HuH-7.5 (cell line): Measurements from ENCODE around the gene C7orf57.
"Not testable (repeated sequence)": the region's sequence is repeated elsewhere in the genome, so short reads cannot be mapped to it uniquely, and the experiment has no call there.

Source experiments
- DNase-seq: peaks from one replicate; pipeline ENCODE4 v3.0.0; 2011; ENCODE audit warnings: low spot score

The C7orf57 gene

GRCh38 chr7:48035301-48035966, at the start of gene C7orf57:
Gene C7orf57 (plus strand): TSS chr7:48035543. CDS start chr7:48036309, 766 bp downstream.
- peak; percentile 89 for DNase-seq

- peak; percentile 27 for DNase-seq
Measured at GRCh38 chr7:47988496-47989386, 46.6 kb upstream of the C7orf57 start.

DNA sequence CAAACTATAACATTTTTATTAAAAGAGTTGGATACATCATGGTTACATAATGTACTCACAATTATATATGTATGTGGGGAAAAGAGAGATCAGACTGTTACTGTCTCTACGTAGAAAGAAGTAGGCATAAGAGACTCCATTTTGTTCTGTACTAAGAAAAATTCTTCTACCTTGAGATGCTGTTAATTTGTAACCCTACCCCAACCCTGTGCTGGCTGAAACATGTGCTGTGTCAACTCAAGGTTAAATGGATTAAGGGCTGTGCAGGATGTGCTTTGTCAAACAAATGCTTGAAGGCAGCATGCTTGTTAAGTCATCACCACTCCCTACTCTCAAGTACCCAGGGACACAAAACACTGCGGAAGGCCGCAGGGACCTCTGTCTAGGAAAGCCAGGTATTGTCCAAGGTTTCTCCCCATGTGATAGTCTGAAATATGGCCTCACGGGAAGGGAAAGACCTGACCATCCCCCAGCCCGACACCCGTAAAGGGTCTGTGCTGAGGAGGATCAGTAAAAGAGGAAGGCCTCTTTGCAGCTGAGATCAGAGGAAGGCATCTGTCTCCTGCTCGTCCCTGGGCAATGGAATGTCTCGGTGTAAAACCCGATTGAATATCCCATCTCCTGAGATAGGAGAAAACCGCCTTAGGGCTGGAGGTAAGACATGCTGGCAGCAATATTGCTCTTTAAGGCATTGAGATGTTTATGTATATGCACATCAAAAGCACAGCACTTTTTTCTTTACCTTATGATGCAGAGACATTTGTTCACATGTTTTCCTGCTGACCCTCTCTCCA, 45.5 kb upstream of the C7orf57 start:
- DNase-seq = not testable (repeated sequence)

DNA sequence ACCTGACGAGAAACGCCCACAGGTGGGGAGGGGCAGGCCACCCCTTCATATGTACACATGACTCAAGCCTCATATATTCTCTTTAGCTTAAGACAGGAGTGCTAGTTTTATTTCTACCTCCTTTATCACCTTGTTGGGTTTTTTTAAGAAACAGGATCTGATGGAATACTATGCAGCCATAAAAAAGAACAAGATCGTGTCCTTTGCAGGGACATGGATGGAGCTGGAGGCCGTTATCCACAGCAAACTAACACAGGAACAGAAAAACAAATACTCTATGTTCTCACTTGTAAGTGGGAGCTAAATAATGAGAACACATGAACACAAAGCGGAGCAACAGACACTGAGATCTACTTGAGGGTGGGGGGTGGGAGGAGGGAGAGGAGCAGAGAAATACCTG, 44.8 kb upstream of the C7orf57 start:
- no peak for DNase-seq

DNA sequence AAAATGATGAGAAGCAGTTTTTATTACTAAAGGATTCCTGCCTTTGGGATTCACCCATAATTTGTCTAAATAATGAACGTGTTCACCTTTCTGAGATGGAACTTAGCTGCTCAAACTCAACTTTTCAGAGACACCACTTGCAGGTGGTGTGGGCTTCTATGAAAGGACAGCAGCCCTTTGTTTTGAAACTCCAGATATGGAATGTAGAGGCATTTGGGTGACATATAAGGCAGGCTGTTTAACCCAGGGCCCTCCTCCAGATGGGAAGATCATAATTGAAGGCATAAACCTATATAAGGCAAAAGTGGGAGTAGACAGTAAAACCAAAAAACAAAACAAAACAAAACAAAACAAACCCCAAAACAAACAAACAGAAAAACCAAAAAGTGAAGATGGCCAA, 44.1 kb upstream of the C7orf57 start:
- DNase-seq = no peak

- peak; percentile 58 for DNase-seq
Measured at GRCh38 chr7:47991741-47992311, 43.5 kb upstream of the C7orf57 start.

- DNase-seq = no peak
Measured at GRCh38 chr7:47992446-47992845, 42.9 kb upstream of the C7orf57 start.

GRCh38 chr7:47999413-47999812, 35.9 kb upstream of the C7orf57 start:
- DNase-seq = no peak

GRCh38 chr7:48000164-48000563, 35.2 kb upstream of the C7orf57 start:
- not testable (repeated sequence) for DNase-seq

GRCh38 chr7:48004032-48004431, 31.3 kb upstream of the C7orf57 start:
- DNase-seq = no peak

DNA sequence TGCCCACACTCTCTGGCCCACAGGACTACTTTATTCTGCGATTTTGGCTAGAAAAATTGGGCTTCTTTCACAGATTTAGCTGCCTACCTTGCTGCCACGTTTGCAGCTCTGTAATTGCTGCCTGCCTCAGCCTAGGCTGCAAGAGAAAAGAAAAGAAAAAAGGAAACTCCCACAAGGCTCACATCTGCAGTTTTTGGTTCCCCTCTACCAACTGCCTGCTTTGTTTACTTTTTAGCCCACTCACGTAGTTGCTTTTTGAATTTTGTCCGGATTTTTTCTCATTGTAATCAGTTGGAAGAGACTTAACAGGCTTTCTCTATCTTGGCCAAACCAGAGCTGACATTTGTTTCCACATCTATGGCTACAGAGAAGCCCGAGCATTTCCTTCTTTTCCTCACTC, 30.7 kb upstream of the C7orf57 start:
- DNase-seq = no peak

GRCh38 chr7:48006866-48007265, 28.5 kb upstream of the C7orf57 start:
- DNase-seq = no peak

DNA sequence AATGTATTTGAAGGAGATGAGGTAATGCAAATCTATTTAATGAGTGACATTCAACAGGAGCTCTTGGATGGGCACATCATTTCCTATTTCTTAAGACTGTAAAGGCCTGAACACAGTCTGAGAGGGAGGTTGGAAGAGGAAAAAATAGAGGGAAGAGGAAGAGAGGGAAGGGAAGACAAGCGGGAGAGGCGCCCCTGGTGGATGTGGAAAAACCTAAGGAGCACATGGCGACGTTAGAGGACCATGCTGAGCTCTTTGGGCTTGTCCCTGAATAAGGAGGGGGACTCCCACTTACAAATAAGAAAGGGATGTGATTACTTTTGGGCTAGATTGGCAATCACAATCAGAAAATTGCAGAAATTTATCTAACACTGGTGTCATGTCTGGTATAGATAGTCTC, 26.1 kb upstream of the C7orf57 start:
- DNase-seq = no peak

DNA sequence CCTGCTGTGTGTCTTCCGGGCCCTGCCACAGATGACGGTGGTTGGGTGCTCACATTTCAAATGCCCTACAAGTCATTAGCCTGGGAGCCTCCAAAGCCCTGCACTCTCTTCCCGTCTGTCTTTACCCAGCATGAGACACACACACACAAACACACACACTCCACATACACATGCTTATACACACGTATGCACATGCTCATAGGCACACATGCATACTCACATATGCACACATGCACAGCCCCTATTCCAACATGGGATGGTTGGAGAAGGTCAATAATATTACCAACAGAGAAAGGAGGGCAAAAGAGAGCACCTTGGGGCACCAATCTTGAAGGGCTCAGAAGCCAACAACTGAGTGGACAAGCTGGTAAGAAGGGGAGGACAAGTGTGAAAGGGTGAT, 25.4 kb upstream of the C7orf57 start:
- no peak for DNase-seq

GRCh38 chr7:48011323-48011722, 24.0 kb upstream of the C7orf57 start:
- DNase-seq = no peak

DNA sequence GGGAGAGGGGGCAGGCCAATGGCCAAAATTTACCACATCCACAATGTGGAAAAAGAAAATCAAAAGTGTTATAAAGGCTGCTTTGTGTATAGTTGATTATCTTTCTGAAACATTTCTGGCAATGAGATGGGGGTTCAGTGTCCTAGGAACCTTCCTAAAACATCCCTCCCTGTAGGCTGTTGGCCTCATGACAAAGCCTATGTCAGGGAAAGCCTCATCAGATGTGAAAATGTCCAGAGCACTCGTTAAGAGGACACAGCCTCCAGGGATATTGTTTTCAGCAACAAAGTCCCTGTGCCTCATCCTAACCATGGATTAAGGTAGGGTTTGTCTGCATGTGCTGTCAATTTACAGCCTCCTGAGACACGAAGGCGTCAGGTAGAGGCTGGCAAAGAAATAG, 23.4 kb upstream of the C7orf57 start:
- no peak for DNase-seq

- no peak for DNase-seq
Measured at GRCh38 chr7:48016641-48017040, 18.7 kb upstream of the C7orf57 start.

GRCh38 chr7:48017674-48018073, 17.7 kb upstream of the C7orf57 start:
- DNase-seq = no peak

- DNase-seq = no peak
Measured at GRCh38 chr7:48025624-48026023, 9.7 kb upstream of the C7orf57 start.

DNA sequence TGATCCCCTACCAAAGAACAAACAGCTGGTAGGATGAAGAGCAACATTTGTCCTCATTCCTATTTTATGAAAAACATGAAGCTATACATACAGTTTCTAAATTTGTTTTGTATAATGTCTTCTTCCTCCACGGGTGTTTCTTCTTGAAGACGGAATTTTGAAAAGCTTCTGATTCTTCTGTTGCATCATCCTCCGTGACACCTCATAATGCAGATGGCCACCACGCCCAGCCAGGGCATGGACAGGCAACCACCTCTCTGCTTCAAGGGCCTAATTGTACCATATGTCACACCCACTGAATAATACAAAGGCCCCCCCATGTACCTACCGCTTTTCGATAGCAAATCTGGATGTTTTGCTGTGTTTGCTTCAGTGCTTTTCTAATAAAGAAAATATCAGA, 6.4 kb upstream of the C7orf57 start, which contains the start of gene SUN3:
TSS of gene SUN3 (minus strand) at position 170 of the 400 bp plus-strand sequence. CDS start at position 1, 169 bp downstream.
- DNase-seq = no peak

- DNase-seq = no peak
Measured at GRCh38 chr7:48031111-48031510, 4.2 kb upstream of the C7orf57 start.

- DNase-seq = no peak
Measured at GRCh38 chr7:48033922-48034321, 1.4 kb upstream of the C7orf57 start.
